ENCODE data around the gene DNAH17. TPM values are rescaled to one million over a fixed set of nuclear protein-coding genes. Genes with fewer than 3 reads are reported as not detected.

DNAH17 gene
- total RNA-seq, 1 donor from 2014 or later, result 2.8 TPM

DNA sequence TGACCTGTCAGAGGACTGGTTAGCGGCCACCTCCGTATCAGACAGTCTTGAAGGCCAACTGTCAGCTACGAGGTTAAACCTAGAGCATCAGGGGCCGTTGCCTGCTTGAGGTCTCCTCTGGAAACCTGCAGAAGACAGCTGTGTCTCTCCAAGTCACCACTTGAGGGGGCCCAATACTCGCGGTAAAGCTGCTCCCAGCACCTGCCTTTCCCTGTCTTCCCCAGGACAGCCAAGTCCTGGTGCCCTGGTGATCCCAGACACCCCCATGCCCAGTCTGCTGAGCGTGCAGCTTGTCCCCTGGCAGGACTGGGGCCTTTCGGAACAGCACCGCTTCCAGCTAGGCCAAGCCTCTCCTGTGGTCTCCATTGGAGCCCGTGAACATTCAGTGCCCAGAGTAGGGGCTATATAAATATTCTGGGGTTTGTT, 80.1 kb downstream of the DNAH17 start:
- Histone ChIP-seq H3K27me3 (no peaks in the 10 kb centered on the region), H3K27ac (no peak overlapping the region), H3K4me1 (no peaks in the 10 kb centered on the region), H3K4me3 (no peak overlapping the region), H3K36me3 (no peaks in the 10 kb centered on the region), H3K9me3 (no peaks in the 10 kb centered on the region)
- DNase-seq (peak; percentile 80), ATAC-seq (peak; percentile 86)
- intact Hi-C loops (cut with DNase I), result no loop called here
- TF ChIP-seq, protein P1, sequence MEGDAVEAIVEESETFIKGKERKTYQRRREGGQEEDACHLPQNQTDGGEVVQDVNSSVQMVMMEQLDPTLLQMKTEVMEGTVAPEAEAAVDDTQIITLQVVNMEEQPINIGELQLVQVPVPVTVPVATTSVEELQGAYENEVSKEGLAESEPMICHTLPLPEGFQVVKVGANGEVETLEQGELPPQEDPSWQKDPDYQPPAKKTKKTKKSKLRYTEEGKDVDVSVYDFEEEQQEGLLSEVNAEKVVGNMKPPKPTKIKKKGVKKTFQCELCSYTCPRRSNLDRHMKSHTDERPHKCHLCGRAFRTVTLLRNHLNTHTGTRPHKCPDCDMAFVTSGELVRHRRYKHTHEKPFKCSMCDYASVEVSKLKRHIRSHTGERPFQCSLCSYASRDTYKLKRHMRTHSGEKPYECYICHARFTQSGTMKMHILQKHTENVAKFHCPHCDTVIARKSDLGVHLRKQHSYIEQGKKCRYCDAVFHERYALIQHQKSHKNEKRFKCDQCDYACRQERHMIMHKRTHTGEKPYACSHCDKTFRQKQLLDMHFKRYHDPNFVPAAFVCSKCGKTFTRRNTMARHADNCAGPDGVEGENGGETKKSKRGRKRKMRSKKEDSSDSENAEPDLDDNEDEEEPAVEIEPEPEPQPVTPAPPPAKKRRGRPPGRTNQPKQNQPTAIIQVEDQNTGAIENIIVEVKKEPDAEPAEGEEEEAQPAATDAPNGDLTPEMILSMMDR (IDR thresholded peaks at IDR 0.05), result peak; percentile 75

DNA sequence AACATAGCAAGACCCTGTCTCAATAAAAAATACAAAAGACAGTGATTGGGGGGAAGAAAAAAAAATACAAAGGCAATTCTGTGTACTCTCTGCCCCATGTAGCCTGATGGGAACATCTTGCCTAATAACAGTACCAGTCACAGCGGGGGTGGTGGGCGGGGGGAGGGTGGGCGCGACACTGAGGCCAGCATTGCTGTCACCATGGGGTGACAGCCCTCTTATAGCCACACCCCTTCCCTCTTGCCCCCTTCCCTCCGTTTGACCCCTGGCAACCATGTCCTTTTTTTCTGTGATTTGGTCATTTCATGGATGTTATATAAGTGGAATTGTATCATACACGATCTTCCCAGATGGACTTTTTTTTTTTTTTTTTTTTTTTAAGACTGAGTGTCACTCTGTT, 80.9 kb downstream of the DNAH17 start:
- intact Hi-C loops (cut with DNase I), result no loop called here
- Histone ChIP-seq H3K27ac (no peak overlapping the region), H3K27me3 (no peaks in the 10 kb centered on the region), H3K36me3 (no peaks in the 10 kb centered on the region), H3K4me1 (no peaks in the 10 kb centered on the region), H3K9me3 (no peaks in the 10 kb centered on the region), H3K4me3 (no peak overlapping the region)
- TF ChIP-seq, protein P1 (IDR thresholded peaks at IDR 0.05), result no peak
- ATAC-seq, result peak; percentile 19
- peak; percentile 13 for DNase-seq

- Histone ChIP-seq H3K4me1 (no peaks in the 10 kb centered on the region), H3K4me3 (no peak overlapping the region)
Observed at GRCh38 chr17:78495634-78496033, 81.6 kb downstream of the DNAH17 start.

GRCh38 chr17:78494696-78495330, 82.4 kb downstream of the DNAH17 start:
- Histone ChIP-seq H3K4me3 (no peak overlapping the region), H3K27ac (no peak overlapping the region), H3K36me3 (no peaks in the 10 kb centered on the region), H3K4me1 (no peaks in the 10 kb centered on the region), H3K9me3 (no peaks in the 10 kb centered on the region), H3K27me3 (no peaks in the 10 kb centered on the region)
- DNase-seq (no peak), ATAC-seq (no peak)
- TF ChIP-seq, protein P1 (IDR thresholded peaks at IDR 0.05), result no peak
- intact Hi-C loops (cut with DNase I), result no loop called here

More at GRCh38 chr17:78495634-78496033, 81.6 kb downstream of the DNAH17 start:
- Histone ChIP-seq H3K27me3 (no peaks in the 10 kb centered on the region), H3K36me3 (no peaks in the 10 kb centered on the region), H3K9me3 (no peaks in the 10 kb centered on the region), H3K27ac (no peak overlapping the region)
- TF ChIP-seq, protein P1 (IDR thresholded peaks at IDR 0.05), result no peak
- ATAC-seq, result no peak
- intact Hi-C loops (cut with DNase I), result no loop called here
- peak; percentile 51 for DNase-seq

DNA sequence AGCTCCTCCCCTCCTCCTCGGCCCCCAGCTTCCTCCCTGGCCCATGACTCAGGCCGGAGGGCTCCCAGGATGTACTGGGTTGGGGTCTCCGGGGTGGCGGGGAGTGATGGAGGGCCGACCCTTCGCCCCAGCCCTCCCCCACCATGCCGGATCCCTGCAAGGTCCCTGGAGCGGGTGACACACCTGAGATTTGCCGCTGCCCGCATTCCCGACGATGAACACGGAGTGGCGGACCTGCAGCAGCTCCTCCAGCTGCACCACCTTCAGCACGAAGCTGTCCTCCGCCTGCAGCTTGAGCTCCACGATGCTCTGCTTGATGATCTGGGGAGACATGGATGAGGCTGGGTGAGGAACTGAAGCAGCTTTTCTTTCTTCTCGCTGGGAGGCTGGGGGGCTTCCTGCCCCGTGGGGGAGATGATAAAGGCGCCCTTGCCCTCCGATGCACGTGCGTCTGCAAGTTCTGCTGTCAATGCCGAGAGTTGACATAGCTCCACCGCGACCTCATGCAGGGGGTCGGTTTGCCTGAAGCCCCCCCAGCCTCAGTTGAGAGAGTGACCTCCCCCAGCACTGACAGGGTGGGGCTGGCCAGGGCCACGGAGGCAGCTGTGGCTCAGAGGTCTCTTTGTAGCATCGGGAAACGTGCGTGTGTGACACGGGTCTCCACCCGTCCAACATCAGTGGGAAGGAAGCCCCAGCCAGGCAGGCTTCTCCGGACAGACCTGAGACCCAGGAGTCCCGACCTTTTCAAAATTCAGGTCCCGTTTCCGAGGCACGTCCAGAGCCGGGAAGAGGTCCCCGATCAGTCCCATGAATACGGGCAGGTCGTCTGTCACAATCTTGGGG, 83.1 kb downstream of the DNAH17 start:
- no peaks in the 10 kb centered on the region for H3K9me3 ChIP-seq
- intact Hi-C loops (cut with DNase I), result no loop called here
- no peaks in the 10 kb centered on the region for H3K27me3 ChIP-seq
- TF ChIP-seq, protein P1 (IDR thresholded peaks at IDR 0.05), result no peak
- H3K36me3 ChIP-seq, result no peaks in the 10 kb centered on the region
- no peak for ATAC-seq
- no peaks in the 10 kb centered on the region for H3K4me1 ChIP-seq
- no peak for DNase-seq
- H3K4me3 ChIP-seq, result no peak overlapping the region
- H3K27ac ChIP-seq, result no peak overlapping the region
